RCC 7860 (cell line): Measurements from ENCODE around the gene NXF2B.
"Not testable (repeated sequence)": the region's sequence is repeated elsewhere in the genome, so short reads cannot be mapped to it uniquely, and the experiment has no call there.

Experiments used
- DNase-seq: peaks from one replicate; pipeline ENCODE4 v3.0.0-alpha.2; 2015; ENCODE audit warnings: low spot score
- FAIRE-seq: peaks from 2 replicates; lab custom pipeline; 2012; peaks lifted over from hg19 to GRCh38; lab: Jason Lieb, UNC

The NXF2B gene, protein sequence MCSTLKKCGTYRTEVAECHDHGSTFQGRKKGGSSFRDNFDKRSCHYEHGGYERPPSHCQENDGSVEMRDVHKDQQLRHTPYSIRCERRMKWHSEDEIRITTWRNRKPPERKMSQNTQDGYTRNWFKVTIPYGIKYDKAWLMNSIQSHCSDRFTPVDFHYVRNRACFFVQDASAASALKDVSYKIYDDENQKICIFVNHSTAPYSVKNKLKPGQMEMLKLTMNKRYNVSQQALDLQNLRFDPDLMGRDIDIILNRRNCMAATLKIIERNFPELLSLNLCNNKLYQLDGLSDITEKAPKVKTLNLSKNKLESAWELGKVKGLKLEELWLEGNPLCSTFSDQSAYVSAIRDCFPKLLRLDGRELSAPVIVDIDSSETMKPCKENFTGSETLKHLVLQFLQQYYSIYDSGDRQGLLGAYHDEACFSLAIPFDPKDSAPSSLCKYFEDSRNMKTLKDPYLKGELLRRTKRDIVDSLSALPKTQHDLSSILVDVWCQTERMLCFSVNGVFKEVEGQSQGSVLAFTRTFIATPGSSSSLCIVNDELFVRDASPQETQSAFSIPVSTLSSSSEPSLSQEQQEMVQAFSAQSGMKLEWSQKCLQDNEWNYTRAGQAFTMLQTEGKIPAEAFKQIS

DNA sequence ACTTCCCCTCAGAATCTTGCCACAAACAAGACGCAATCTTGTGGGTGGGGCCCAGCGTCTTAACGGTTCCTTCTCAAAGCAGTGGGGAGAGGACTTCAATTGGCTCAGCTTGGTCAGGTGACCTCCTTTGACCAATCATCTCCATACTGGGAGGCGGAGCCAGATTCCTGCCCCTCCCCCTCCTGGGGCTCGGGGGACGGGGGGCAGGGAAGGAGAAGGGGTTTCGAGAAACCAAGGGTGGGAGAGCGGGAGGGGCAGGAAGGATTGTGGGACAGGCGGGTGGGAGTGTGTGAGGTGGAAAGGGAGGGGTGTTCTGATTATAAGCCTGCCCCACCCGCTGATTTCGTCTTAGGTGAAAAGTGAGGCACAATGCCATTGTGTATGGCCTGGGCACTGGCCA lies at the start of gene NXF2B:
Gene NXF2B, minus strand, starts transcription at position 101 of the 400 bp plus-strand sequence. CDS start 59,972 bp downstream, outside the sequence.
- not testable (repeated sequence) for DNase-seq, FAIRE-seq

DNA sequence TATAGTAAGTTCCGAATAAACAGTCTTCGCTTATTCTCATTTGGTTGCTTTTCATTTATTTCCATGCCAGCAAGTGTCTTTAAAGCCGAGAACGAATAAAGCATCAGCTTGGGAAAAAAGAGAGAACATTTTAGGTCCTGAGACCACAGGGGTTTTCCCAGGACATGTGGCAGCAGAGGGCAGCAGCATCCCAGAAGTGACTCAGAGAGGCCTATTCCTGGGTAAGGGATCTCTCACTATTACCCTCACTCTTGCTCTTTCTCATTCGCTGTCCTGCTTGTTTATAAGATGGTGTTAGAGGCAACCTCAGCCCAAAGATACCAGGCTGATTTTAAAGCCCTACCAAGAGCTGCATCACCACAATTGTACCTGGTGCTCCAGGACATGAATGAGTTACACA lies 39.0 kb upstream of the NXF2B start:
- not testable (repeated sequence) for DNase-seq

DNA sequence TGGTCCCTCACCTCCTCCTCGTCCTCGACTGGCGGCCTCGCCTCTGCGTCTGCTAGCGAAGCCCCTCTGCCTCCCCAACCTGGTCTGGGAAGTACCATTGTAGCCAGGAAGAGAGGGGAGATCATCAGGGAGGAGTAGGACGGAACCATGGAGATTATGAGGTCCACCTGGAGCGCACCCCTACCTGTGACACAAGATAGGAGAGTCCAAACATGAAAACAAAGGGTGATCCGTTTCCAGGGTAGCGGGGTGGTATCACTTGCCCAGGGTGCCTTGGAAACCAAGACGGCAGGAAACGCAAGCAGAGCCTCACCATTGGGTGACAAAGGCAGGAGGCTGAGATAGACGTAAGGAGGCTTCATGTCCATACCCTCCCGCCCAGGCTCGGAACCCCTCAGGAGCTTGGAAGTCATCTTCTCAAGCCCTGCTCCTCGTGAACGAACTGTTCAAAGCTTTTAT lies 32.0 kb upstream of the NXF2B start, which contains the start of gene TCP11X2:
Gene TCP11X2, minus strand, starts transcription at position 51 of the 459 bp plus-strand sequence.
- not testable (repeated sequence) for FAIRE-seq, DNase-seq

More for the DNA sequence above, 39.0 kb upstream of the NXF2B start:
- not testable (repeated sequence) for FAIRE-seq

DNA sequence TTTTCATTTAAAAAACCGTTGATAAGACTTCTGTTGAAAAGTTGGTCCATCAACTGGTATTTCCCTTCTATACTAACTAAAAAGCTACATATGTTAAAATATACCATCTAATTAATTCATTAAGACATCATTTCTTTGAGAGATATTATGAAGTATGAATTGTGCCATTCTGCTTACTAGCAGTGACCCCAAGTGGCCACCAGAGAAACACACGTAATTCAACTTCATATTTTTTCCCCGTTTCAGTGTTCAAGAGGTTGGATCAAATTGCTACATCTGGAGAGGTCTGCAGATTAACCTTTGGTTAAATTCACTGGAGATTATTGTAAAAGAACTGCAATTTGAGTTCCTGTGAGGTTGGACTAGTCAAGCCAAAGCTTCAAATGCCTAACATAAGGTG lies 30.4 kb upstream of the NXF2B start:
- FAIRE-seq, result peak; percentile 54
- not testable (repeated sequence) for DNase-seq

DNA sequence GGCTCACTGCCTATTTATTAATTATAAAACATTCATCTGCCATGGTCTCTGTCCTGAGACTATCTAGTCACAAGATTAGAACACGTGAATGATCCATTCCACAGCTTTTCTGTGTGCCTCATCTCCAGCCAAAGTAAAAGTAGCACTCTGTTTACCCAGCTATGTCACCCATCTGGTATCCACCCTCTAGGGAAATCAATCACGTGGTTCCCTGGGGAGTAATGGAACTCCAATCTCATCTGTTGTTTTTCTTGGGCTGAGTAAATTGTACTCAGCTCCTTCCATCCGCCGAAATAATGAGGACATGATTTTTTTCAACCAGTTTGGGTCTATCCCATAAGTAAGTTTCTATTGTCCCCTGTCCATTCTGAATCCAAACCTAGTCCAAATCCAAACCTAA lies 18.8 kb upstream of the NXF2B start:
- not testable (repeated sequence) for DNase-seq, FAIRE-seq

DNA sequence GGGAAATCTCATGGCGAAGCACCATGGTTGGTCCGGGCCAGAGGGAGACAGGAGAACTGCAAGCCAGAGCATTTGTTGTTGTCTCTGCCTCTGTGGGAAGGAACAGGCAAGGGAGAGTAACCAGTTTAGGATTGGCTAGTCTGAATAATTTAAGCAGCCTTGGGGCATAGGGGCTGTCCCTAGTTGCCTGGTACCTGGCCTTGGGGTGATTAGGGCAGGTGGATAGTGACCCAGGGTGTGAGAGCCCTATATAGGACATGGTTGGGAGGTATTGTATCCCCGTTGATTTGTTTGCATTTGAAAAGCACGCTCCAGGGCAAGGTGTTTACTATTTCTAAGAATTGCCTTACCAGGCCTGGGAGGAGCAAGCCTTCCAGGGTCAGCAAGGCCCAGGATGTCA lies 25.3 kb downstream of the NXF2B start:
- not testable (repeated sequence) for FAIRE-seq, DNase-seq

DNA sequence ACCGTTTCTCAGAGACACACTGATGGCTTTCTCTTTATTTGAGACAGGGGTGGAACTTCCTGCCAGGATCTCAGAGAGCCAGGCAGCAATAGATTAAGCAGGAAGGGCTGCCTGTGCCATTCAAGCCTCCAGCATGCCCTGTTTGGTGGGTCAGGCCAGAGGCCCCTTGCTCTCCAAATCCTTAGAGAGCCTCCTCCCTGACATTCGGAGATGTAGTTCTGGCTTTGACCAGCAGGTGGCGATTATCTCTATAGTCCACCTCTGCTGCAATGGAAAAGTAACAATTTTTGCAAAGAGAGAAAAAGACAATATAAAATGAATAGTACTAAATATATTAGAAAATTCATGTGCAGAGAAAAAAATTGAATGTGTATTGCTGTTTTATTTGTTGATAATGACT lies 93.9 kb downstream of the NXF2B start:
- FAIRE-seq, result no peak
- DNase-seq, result no peak

DNA sequence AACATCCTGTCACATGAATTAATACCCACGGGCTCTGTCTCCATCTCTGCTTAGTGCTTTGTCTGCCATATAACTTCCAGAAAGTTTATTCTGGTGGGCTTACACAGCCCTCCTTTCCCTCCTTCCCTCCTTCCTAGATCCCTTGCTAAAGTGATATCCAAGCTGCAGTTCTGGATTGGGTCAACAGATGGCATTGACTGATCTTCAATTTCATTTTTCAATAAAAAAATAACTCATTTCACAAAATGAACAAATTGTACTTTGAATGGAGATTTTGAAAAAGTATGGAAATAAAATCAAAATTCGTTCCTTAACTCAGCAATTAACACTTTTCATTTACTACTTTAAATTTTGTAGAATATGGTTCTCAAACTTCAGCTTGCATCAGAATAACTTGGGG lies 97.9 kb downstream of the NXF2B start:
- FAIRE-seq, result no peak

DNA sequence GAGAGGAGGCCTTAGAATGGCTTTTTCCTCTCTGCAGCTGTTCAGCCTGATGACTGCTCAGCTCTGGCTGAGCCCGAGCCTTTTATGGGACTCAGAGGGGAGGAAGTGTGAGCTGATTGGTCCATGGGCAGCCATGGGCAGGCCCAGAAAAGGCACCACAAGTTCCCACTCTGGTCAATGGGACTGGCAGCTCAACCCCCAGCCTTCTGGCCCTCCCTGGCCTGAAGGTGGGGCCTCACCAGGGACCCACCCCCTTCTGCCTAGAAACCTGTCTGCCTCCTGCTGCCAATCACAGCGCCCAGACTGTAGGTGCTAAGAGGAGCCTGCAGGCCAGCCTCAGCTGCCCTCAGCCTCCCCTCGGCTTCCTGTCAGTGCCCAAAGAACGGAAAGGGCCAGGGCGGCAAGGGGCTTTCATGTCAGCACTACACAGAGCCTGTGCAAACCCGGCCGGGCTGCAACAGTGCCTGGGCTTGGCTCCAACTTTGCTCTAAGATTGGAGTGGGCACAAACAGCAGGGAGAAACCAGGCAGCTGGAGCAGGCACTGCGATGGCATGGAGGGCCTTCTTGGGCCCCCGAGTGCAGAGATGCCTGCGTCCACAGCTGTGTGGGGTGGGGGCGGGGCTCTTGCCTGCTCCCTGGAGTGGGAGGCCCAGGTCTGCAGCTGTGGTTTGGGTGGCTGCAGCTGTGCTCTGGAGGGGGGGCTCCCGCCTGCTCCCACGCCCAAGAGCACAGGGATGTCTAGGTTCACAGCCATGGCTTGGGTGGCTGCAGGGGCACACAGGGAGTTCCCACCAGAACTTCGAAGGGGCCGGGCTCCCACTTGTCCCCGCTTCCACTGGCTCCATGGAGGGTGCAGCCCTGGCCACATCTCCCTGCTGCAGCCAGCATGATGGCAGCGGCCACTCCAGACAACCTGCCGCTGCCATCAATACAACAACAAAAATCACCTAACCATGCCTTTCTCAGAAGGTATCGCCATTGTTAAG lies 100.2 kb downstream of the NXF2B start:
- FAIRE-seq (no peak), DNase-seq (no peak)

More for the DNA sequence above, 97.9 kb downstream of the NXF2B start:
- DNase-seq, result no peak

DNA sequence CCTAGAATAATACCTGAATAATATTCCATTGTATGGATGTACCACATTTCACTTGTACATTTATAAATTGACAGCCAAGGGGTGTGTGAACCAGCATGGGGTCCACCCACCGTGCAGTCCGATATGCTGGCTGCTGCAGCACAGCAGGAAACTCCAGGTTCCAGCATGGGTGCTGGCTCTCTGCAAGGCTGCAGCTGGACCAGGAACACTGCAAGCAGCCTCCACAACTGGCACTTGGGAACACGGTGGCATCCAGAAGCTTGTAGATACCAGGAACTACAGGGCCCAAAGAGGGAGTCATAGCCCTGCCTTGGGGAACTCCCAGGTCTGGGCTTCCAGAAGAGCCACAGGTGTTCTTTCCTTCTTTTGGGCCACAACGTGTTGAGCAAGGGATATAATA lies 101.6 kb downstream of the NXF2B start:
- FAIRE-seq, result no peak

More for the DNA sequence above, 101.6 kb downstream of the NXF2B start:
- DNase-seq, result no peak
